CD4-positive, alpha-beta memory T cell (primary cell): ENCODE data around the gene LRP1-AS. TPM values are rescaled to one million over a fixed set of nuclear protein-coding genes. Genes with fewer than 3 reads are reported as not detected.

ENCODE experiments used
- CTCF ChIA-PET: fragments of 350-600 bp; sonication (Branson Sonifier 250); formaldehyde crosslinking; loops from one replicate; lab custom pipeline; 2021; ENCODE audit warnings: inconsistent platforms; ENCODE audit not compliant: partially characterized antibody; lab: Charles Lee
- POLR2A ChIA-PET: fragments of 350-600 bp; sonication (Branson Sonifier 250); formaldehyde crosslinking; loops from one replicate; lab custom pipeline; 2021; ENCODE audit not compliant: partially characterized antibody; lab: Charles Lee
- DNase-seq, 5 donors: peaks; one replicate each; pipeline versions ENCODE4 v3.0.0 to v3.0.0-alpha.2; 2020 to 2022; ENCODE audit warnings: mixed read lengths in 1 of 5
- H3K27ac ChIP-seq: one replicate; pipeline ENCODE4 v1.7.0; 2013; ENCODE audit warnings: low read depth, low read length
- H3K27me3 ChIP-seq: 2 replicates; pipeline ENCODE4 v1.7.0; 2013; ENCODE audit warnings: mild to moderate bottlenecking, low read length, moderate library complexity; ENCODE audit not compliant: insufficient read depth
- H3K36me3 ChIP-seq: 2 replicates; pipeline ENCODE4 v1.7.0; 2013; ENCODE audit warnings: mild to moderate bottlenecking, low read length, moderate library complexity; ENCODE audit not compliant: insufficient read depth
- H3K4me1 ChIP-seq: 2 replicates; pipeline ENCODE4 v1.7.0; 2013; ENCODE audit warnings: mild to moderate bottlenecking, low read length, moderate library complexity; ENCODE audit not compliant: insufficient read depth
- H3K4me3 ChIP-seq, 2 donors: one replicate each; pipeline ENCODE4 v1.7.0; 2013; ENCODE audit warnings: low read length in 2 of 2, mild to moderate bottlenecking in 1 of 2
- H3K9me3 ChIP-seq, 2 donors: one replicate each; pipeline ENCODE4 v1.7.0; 2013; ENCODE audit warnings: low read length in 2 of 2, control low read depth in 1 of 2; ENCODE audit not compliant: control insufficient read depth in 1 of 2
- H3K27ac Mint-ChIP-seq, 7 donors: one replicate each; pipeline ENCODE4 v1.8.0; 2020 to 2021; ENCODE audit warnings: mixed read lengths in 7 of 7, mild to moderate bottlenecking in 6 of 7, inconsistent platforms in 3 of 7, moderate library complexity in 3 of 7
- H3K27me3 Mint-ChIP-seq, 2 donors: one replicate each; pipeline ENCODE4 v1.8.0; 2020 to 2021; ENCODE audit warnings: mixed read lengths in 2 of 2
- H3K36me3 Mint-ChIP-seq, 2 donors: one replicate each; pipeline ENCODE4 v1.8.0; 2020 to 2021; ENCODE audit warnings: mixed read lengths in 2 of 2, inconsistent platforms in 1 of 2, mild to moderate bottlenecking in 1 of 2
- H3K4me1 Mint-ChIP-seq, 4 donors: one replicate each; pipeline ENCODE4 v1.8.0; 2020 to 2021; ENCODE audit warnings: mixed read lengths in 4 of 4, mild to moderate bottlenecking in 1 of 4
- H3K4me3 Mint-ChIP-seq, 8 donors: one replicate each; pipeline ENCODE4 v1.8.0; 2020 to 2021; ENCODE audit warnings: mixed read lengths in 8 of 8, mild to moderate bottlenecking in 7 of 8, moderate library complexity in 6 of 8, inconsistent platforms in 3 of 8
- H3K9me3 Mint-ChIP-seq, 8 donors: one replicate each; pipeline ENCODE4 v1.8.0; 2020 to 2021; ENCODE audit warnings: mixed read lengths in 8 of 8, mild to moderate bottlenecking in 5 of 8, inconsistent platforms in 3 of 8, moderate library complexity in 1 of 8
- intact Hi-C: fragments of 100-400 bp; cut with micrococcal nuclease; formaldehyde crosslinking; loops from one replicate; pipeline ENCODE4 v1.15.1; 2023
- polyA plus RNA-seq, 2 donors: library from polyadenylated mRNA; unstranded; fragments of 300-500 nt; fragmentation: Illumina TruSeq; gene quantifications; one replicate each; pipeline ENCODE4 v1.2.3, GENCODE V29; 2021
- total RNA-seq, 2 experiments: library from RNA; stranded (reverse); gene quantifications; one replicate each; pipeline ENCODE4 v1.2.3, GENCODE V29; 2021

The LRP1-AS gene
- total and polyA plus RNA-seq, 4 experiments from 2014 or later: not detected

- H3K27me3 ChIP-seq: no peaks in the 10 kb centered on the region
- H3K36me3 ChIP-seq: no peaks in the 10 kb centered on the region
- H3K9me3 Mint-ChIP-seq: no peaks in the 10 kb centered on the region
- H3K27ac ChIP-seq: no peak overlapping the region
- peak overlapping the region in 1 of 7 donors; percentile 33 for H3K27ac Mint-ChIP-seq
- peaks cover 0 to 5% (median 3%) of the 10 kb centered on the region in 4 donors for H3K4me1 Mint-ChIP-seq
- intact Hi-C loops: loop anchor here (2.0 kb wide), 1 partner anchor 48 kb away; no protein-coding TSS in a partner anchor
- POLR2A ChIA-PET: interaction anchor here (1.2 kb wide), 1 partner anchor 61 kb away, joined by 3 read pairs; no protein-coding TSS in a partner anchor
- H3K27me3 Mint-ChIP-seq: no peaks in the 10 kb centered on the region
- no peak overlapping the region for H3K4me3 ChIP-seq
- CTCF ChIA-PET: interaction anchor here (0.6 to 8.3 kb wide), 7 partner anchors 11 to 139 kb away, joined by 3 to 131 read pairs (median 3); partner anchors contain the start of gene LRP1
- H3K4me3 Mint-ChIP-seq: no peak overlapping the region
- no peaks in the 10 kb centered on the region for H3K9me3 ChIP-seq
- DNase-seq: no peak
- no peaks in the 10 kb centered on the region for H3K36me3 Mint-ChIP-seq
- H3K4me1 ChIP-seq: no peaks in the 10 kb centered on the region
Observed at GRCh38 chr12:57173089-57173488, 25.7 kb upstream of the LRP1-AS start.

- no peak overlapping the region for H3K27ac ChIP-seq
- H3K36me3 ChIP-seq: no peaks in the 10 kb centered on the region
- Mint-ChIP-seq H3K27me3 (no peaks in the 10 kb centered on the region), H3K27ac (no peak overlapping the region), H3K36me3 (no peaks in the 10 kb centered on the region), H3K4me1 (peaks cover 0 to 5% (median 3%) of the 10 kb centered on the region in 4 donors), H3K9me3 (no peaks in the 10 kb centered on the region), H3K4me3 (no peak overlapping the region)
- ChIA-PET POLR2A (no interaction called here), CTCF (interaction anchor here (1.4 to 8.3 kb wide), 3 partner anchors 13 to 47 kb away, joined by 4 to 131 read pairs (median 49); partner anchors contain the start of gene LRP1)
- intact Hi-C loops: loop anchor here (2.0 kb wide), 1 partner anchor 47 kb away; no protein-coding TSS in a partner anchor
- no peaks in the 10 kb centered on the region for H3K9me3 ChIP-seq
- H3K4me3 ChIP-seq: no peak overlapping the region
- H3K27me3 ChIP-seq: no peaks in the 10 kb centered on the region
- no peaks in the 10 kb centered on the region for H3K4me1 ChIP-seq
- peak in 1 of 5 donors; percentile 10 for DNase-seq
Observed at GRCh38 chr12:57171668-57172067, 24.2 kb upstream of the LRP1-AS start.

- DNase-seq: no peak
- no peaks in the 10 kb centered on the region for H3K36me3 Mint-ChIP-seq
- no peak overlapping the region for H3K4me3 Mint-ChIP-seq
- intact Hi-C loops: no loop called here
- POLR2A ChIA-PET: no interaction called here
- H3K36me3 ChIP-seq: no peaks in the 10 kb centered on the region
- H3K4me1 Mint-ChIP-seq: peaks cover 0 to 5% (median under 1%) of the 10 kb centered on the region in 4 donors
- no peaks in the 10 kb centered on the region for H3K27me3 Mint-ChIP-seq
- no peak overlapping the region for H3K4me3 ChIP-seq
- no peaks in the 10 kb centered on the region for H3K9me3 ChIP-seq
- CTCF ChIA-PET: interaction anchor here (0.7 to 8.3 kb wide), 3 partner anchors 13 to 1531 kb away, joined by 3 to 131 read pairs (median 49); partner anchors contain the start of gene LRP1
- peak overlapping the region in 1 of 7 donors; percentile 6 for H3K27ac Mint-ChIP-seq
- no peak overlapping the region for H3K27ac ChIP-seq
- H3K4me1 ChIP-seq: no peaks in the 10 kb centered on the region
- no peaks in the 10 kb centered on the region for H3K9me3 Mint-ChIP-seq
- H3K27me3 ChIP-seq: no peaks in the 10 kb centered on the region
Observed at GRCh38 chr12:57170927-57171326, 23.5 kb upstream of the LRP1-AS start.

DNA sequence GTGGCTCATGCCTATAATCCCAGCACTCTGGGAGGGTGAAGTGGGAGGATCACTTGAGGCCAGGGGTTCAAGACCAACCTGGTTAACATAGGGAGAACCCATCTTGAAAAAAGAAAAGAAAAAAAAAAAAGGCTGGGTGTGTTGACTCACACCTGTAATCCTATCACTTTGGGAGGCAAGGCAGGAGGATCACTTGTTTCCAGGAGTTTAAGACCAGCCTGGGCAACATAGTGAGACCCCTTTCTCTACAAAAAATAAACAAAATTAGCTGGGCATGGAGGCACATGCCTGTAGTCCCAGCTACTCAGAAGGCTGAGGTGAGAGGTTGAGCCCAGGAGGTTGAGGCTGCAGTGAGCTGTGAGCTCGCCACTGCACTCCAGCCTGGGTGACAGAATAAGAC, 23.0 kb upstream of the LRP1-AS start:
- no peaks in the 10 kb centered on the region for H3K27me3 ChIP-seq
- H3K27ac Mint-ChIP-seq: peak overlapping the region in 1 of 7 donors; percentile 39
- POLR2A ChIA-PET: no interaction called here

DNA sequence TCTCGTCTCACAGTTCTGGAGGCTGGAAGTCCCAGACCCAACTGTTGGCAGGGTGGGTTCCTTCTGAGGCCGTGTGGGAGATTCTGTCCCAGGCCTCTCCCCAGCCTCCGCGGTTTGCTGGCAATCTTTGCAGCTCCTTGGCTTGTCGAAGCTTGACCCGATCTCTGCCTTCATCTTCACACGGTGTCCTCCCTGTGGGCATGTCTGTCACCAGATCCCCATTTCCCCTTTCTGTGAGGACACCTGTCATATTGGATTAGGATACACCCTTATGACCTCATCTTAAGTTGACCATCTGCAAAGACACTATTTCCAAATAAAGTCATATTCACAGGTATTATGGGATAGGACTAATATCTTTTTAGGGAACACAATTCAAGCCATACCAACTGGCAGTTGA, 22.6 kb upstream of the LRP1-AS start:
- no peak for DNase-seq
- H3K36me3 ChIP-seq: no peaks in the 10 kb centered on the region
- intact Hi-C loops: no loop called here
- no peaks in the 10 kb centered on the region for H3K9me3 ChIP-seq
- no peak overlapping the region for H3K27ac ChIP-seq
- no peaks in the 10 kb centered on the region for H3K27me3 ChIP-seq
- H3K4me1 Mint-ChIP-seq: peaks cover 0 to 5% (median 0%) of the 10 kb centered on the region in 4 donors
- CTCF ChIA-PET: interaction anchor here (6.0 to 8.3 kb wide), 2 partner anchors 14 to 45 kb away, joined by 49 to 131 read pairs; partner anchors contain the start of gene LRP1
- H3K27me3 Mint-ChIP-seq: no peaks in the 10 kb centered on the region
- H3K9me3 Mint-ChIP-seq: no peaks in the 10 kb centered on the region
- H3K4me3 Mint-ChIP-seq: no peak overlapping the region
- no peak overlapping the region for H3K4me3 ChIP-seq
- H3K27ac Mint-ChIP-seq: peak overlapping the region in 1 of 7 donors; percentile 39
- H3K4me1 ChIP-seq: no peaks in the 10 kb centered on the region
- H3K36me3 Mint-ChIP-seq: no peaks in the 10 kb centered on the region
- POLR2A ChIA-PET: no interaction called here

More for the DNA sequence above, 23.0 kb upstream of the LRP1-AS start:
- no peaks in the 10 kb centered on the region for H3K9me3 ChIP-seq
- no peaks in the 10 kb centered on the region for H3K9me3 Mint-ChIP-seq
- CTCF ChIA-PET: interaction anchor here (0.7 to 8.3 kb wide), 3 partner anchors 14 to 1530 kb away, joined by 3 to 131 read pairs (median 49); partner anchors contain the start of gene LRP1
- no peaks in the 10 kb centered on the region for H3K36me3 Mint-ChIP-seq
- DNase-seq: peak in 1 of 5 donors; percentile 8
- no peak overlapping the region for H3K4me3 Mint-ChIP-seq
- no peak overlapping the region for H3K27ac ChIP-seq
- no peaks in the 10 kb centered on the region for H3K36me3 ChIP-seq
- H3K4me1 ChIP-seq: no peaks in the 10 kb centered on the region
- H3K4me3 ChIP-seq: no peak overlapping the region
- H3K4me1 Mint-ChIP-seq: peaks cover 0 to 5% (median 0%) of the 10 kb centered on the region in 4 donors
- H3K27me3 Mint-ChIP-seq: no peaks in the 10 kb centered on the region
- intact Hi-C loops: no loop called here

GRCh38 chr12:57169046-57169795, 21.8 kb upstream of the LRP1-AS start:
- H3K9me3 ChIP-seq: no peaks in the 10 kb centered on the region
- H3K4me3 ChIP-seq: no peak overlapping the region
- H3K4me3 Mint-ChIP-seq: no peak overlapping the region
- no peaks in the 10 kb centered on the region for H3K36me3 ChIP-seq
- no peaks in the 10 kb centered on the region for H3K9me3 Mint-ChIP-seq
- no peaks in the 10 kb centered on the region for H3K4me1 ChIP-seq
- DNase-seq: no peak
- H3K27me3 Mint-ChIP-seq: no peaks in the 10 kb centered on the region
- ChIA-PET CTCF (interaction anchor here (6.0 to 8.3 kb wide), 2 partner anchors 15 to 44 kb away, joined by 49 to 131 read pairs; partner anchors contain the start of gene LRP1), POLR2A (interaction anchor here (1.5 kb wide), 1 partner anchor 57 kb away, joined by 3 read pairs; no protein-coding TSS in a partner anchor)
- H3K4me1 Mint-ChIP-seq: peaks cover 0 to 5% (median 0%) of the 10 kb centered on the region in 4 donors
- H3K27ac Mint-ChIP-seq: peak overlapping the region in 1 of 7 donors; percentile 62
- no peaks in the 10 kb centered on the region for H3K36me3 Mint-ChIP-seq
- no peak overlapping the region for H3K27ac ChIP-seq
- H3K27me3 ChIP-seq: no peaks in the 10 kb centered on the region
- intact Hi-C loops: no loop called here

- H3K27ac ChIP-seq: no peak overlapping the region
- no peaks in the 10 kb centered on the region for H3K9me3 Mint-ChIP-seq
- ChIA-PET POLR2A (interaction anchor here (1.5 kb wide), 1 partner anchor 56 kb away, joined by 3 read pairs; no protein-coding TSS in a partner anchor), CTCF (no interaction called here)
- H3K9me3 ChIP-seq: no peaks in the 10 kb centered on the region
- H3K36me3 Mint-ChIP-seq: peaks cover 0 to under 1% of the 10 kb centered on the region in 2 donors
- H3K4me1 ChIP-seq: no peaks in the 10 kb centered on the region
- no peaks in the 10 kb centered on the region for H3K36me3 ChIP-seq
- H3K27me3 ChIP-seq: no peaks in the 10 kb centered on the region
- H3K27me3 Mint-ChIP-seq: no peaks in the 10 kb centered on the region
- no peak overlapping the region for H3K4me3 Mint-ChIP-seq
- peaks cover 0 to 3% (median 0%) of the 10 kb centered on the region in 4 donors for H3K4me1 Mint-ChIP-seq
- intact Hi-C loops: no loop called here
- no peak overlapping the region for H3K27ac Mint-ChIP-seq
- no peak for DNase-seq
- H3K4me3 ChIP-seq: no peak overlapping the region
Observed at GRCh38 chr12:57168058-57168457, 20.6 kb upstream of the LRP1-AS start.
